Measurements from ENCODE around the gene FBXO33. TPM values are rescaled to one million over a fixed set of nuclear protein-coding genes. Genes with fewer than 3 reads are reported as not detected.

FBXO33 gene
- total RNA-seq, 1 experiment from 2014 or later: 9.7 TPM

- BruUV-seq (replicated peaks): no TSS peak
- DNase-seq (ENCODE audit: low read depth, low spot score) (no peak), ATAC-seq (no peak)
- no peak overlapping the region for H3K9ac ChIP-seq (ENCODE audit: low read length)
- RAD21 ChIA-PET (ENCODE audit: low non-redundant PET in 1 of 2, low total read pairs in 2 of 2, uncharacterized antibody in 2 of 2, unreplicated experiment in 2 of 2): no interaction called here
- no peak for TF ChIP-seq CBX3 (IDR thresholded peaks at IDR 0.05; ENCODE audit: low read depth)
- no peak for TF ChIP-seq YY1 (IDR thresholded peaks at IDR 0.05; ENCODE audit: extremely low read depth, insufficient replicate concordance, low read depth, low read length)
- TF ChIP-seq ZFX (IDR thresholded peaks at IDR 0.05): no peak
- TF ChIP-seq MAX (IDR thresholded peaks at IDR 0.05): no peak
- no peak for TF ChIP-seq CEBPB (IDR thresholded peaks at IDR 0.05; ENCODE audit: low read depth)
- no peak for TF ChIP-seq EZH2phosphoT487 (IDR thresholded peaks at IDR 0.05; ENCODE audit: borderline replicate concordance)
- no peak for TF ChIP-seq JUND (IDR thresholded peaks at IDR 0.05)
- no peak for TF ChIP-seq FOSL1 (IDR thresholded peaks at IDR 0.05; ENCODE audit: low read depth)
- TF ChIP-seq POLR2A (IDR thresholded peaks at IDR 0.05; ENCODE audit: borderline replicate concordance, extremely low read depth, insufficient read depth, insufficient read length): no peak
- TF ChIP-seq SP1 (IDR thresholded peaks at IDR 0.05; ENCODE audit: low read depth): no peak
- no peaks in the 10 kb centered on the region for H3K79me2 ChIP-seq (ENCODE audit: insufficient read depth, low read length)
- no peak overlapping the region for H3K27ac ChIP-seq (ENCODE audit: low read depth, low read length)
- no peaks in the 10 kb centered on the region for H3K36me3 ChIP-seq (ENCODE audit: control insufficient read depth in 1 of 2, insufficient read depth in 2 of 2, low read length in 2 of 2)
- H3K9me2 ChIP-seq (ENCODE audit: insufficient read depth): no peaks in the 10 kb centered on the region
- no peaks in the 10 kb centered on the region for H3K27me3 ChIP-seq (ENCODE audit: insufficient read depth, low read length)
- POLR2A ChIA-PET: no interaction called here
- H3K4me3 ChIP-seq (replicated peaks in 1 of 2; ENCODE audit: low read depth in 1 of 2, low read length in 2 of 2): no peak overlapping the region
- no peaks in the 10 kb centered on the region for H3K9me3 ChIP-seq (ENCODE audit: control insufficient read depth in 1 of 2, insufficient read depth in 1 of 2, low read depth in 1 of 2, low read length in 2 of 2)
- H3K4me2 ChIP-seq (ENCODE audit: low read length): no peak overlapping the region
- CTCF ChIA-PET: no interaction called here
- no peak overlapping the region for H2AFZ ChIP-seq (ENCODE audit: low read depth, low read length, poor library complexity, severe bottlenecking)
- intact Hi-C loops (cut with micrococcal nuclease): no loop called here
- no peaks in the 10 kb centered on the region for H3K4me1 ChIP-seq (ENCODE audit: control insufficient read depth in 1 of 2, insufficient read depth in 2 of 2, low read length in 2 of 2)
- no peaks in the 10 kb centered on the region for H4K20me1 ChIP-seq (ENCODE audit: insufficient read depth)
Measured at GRCh38 chr14:39451811-39452210, 19.6 kb upstream of the FBXO33 start.

- POLR2A ChIA-PET: no interaction called here
- TF ChIP-seq RAD21 (IDR thresholded peaks at IDR 0.05; ENCODE audit: low read depth): no peak
- TF ChIP-seq SP1 (IDR thresholded peaks at IDR 0.05; ENCODE audit: low read depth): no peak
- TF ChIP-seq CTCF (IDR thresholded peaks at IDR 0.05 in 2 of 3, conservative IDR thresholded peaks at IDR 0.05 in 1 of 3; ENCODE audit: borderline replicate concordance in 1 of 3, insufficient read depth in 1 of 3, low read depth in 2 of 3, low read length in 2 of 3): no peak
- Histone ChIP-seq H3K79me2 (ENCODE audit: insufficient read depth, low read length) (no peaks in the 10 kb centered on the region), H3K9me3 (ENCODE audit: control insufficient read depth in 1 of 2, insufficient read depth in 1 of 2, low read depth in 1 of 2, low read length in 2 of 2) (peaks cover 0 to 2% of the 10 kb centered on the region in 2 experiments; a peak in 1 of 4 replicates), H3K4me1 (ENCODE audit: control insufficient read depth in 1 of 2, insufficient read depth in 2 of 2, low read length in 2 of 2) (no peaks in the 10 kb centered on the region), H3K9me2 (ENCODE audit: insufficient read depth) (no peaks in the 10 kb centered on the region), H3K36me3 (ENCODE audit: control insufficient read depth in 1 of 2, insufficient read depth in 2 of 2, low read length in 2 of 2) (no peaks in the 10 kb centered on the region), H3K4me2 (ENCODE audit: low read length) (no peak overlapping the region), H3K27me3 (ENCODE audit: insufficient read depth, low read length) (no peaks in the 10 kb centered on the region), H2AFZ (ENCODE audit: low read depth, low read length, poor library complexity, severe bottlenecking) (no peak overlapping the region), H3K4me3 (replicated peaks in 1 of 2; ENCODE audit: low read depth in 1 of 2, low read length in 2 of 2) (no peak overlapping the region), H3K9ac (ENCODE audit: low read length) (no peak overlapping the region), H3K27ac (ENCODE audit: low read depth, low read length) (no peak overlapping the region), H4K20me1 (ENCODE audit: insufficient read depth) (no peaks in the 10 kb centered on the region)
- intact Hi-C loops (cut with micrococcal nuclease): no loop called here
- RAD21 ChIA-PET (ENCODE audit: low non-redundant PET in 1 of 2, low total read pairs in 2 of 2, uncharacterized antibody in 2 of 2, unreplicated experiment in 2 of 2): no interaction called here
- CTCF ChIA-PET: no interaction called here
- no TSS peak for BruUV-seq (replicated peaks)
- DNase-seq (ENCODE audit: low read depth, low spot score) (no peak), ATAC-seq (no peak)
Measured at GRCh38 chr14:39447175-39447661, 15.0 kb upstream of the FBXO33 start.

Data from HCT116 (cell line).